ENCODE data around the gene NACC2. TPM values are rescaled to one million over a fixed set of nuclear protein-coding genes. Genes with fewer than 3 reads are reported as not detected.
"Not testable (repeated sequence)": the region's sequence is repeated elsewhere in the genome, so short reads cannot be mapped to it uniquely, and the experiment has no call there.

Gene NACC2
- total RNA-seq, 4 donors from 2014 or later = 26.0 to 51.7 (median 43.5) TPM

- Histone ChIP-seq H3K4me3 (no peak overlapping the region), H3K27ac (no peak overlapping the region), H3K27me3 (no peaks in the 10 kb centered on the region), H3K36me3 (no peaks in the 10 kb centered on the region), H3K4me1 (peaks cover 26 to 35% of the 10 kb centered on the region in 2 donors), H3K9me3 (no peaks in the 10 kb centered on the region)
- intact Hi-C loops (cut with DNase I; ENCODE audit: low total_unique reads) (no loop called here), in situ Hi-C loops (cut with MboI; ENCODE audit: low sequenced_read_pairs in 4 of 4) (no loop called here)
- TF ChIP-seq POLR2A (IDR thresholded peaks at IDR 0.05) = no peak
- TF ChIP-seq, protein P1, sequence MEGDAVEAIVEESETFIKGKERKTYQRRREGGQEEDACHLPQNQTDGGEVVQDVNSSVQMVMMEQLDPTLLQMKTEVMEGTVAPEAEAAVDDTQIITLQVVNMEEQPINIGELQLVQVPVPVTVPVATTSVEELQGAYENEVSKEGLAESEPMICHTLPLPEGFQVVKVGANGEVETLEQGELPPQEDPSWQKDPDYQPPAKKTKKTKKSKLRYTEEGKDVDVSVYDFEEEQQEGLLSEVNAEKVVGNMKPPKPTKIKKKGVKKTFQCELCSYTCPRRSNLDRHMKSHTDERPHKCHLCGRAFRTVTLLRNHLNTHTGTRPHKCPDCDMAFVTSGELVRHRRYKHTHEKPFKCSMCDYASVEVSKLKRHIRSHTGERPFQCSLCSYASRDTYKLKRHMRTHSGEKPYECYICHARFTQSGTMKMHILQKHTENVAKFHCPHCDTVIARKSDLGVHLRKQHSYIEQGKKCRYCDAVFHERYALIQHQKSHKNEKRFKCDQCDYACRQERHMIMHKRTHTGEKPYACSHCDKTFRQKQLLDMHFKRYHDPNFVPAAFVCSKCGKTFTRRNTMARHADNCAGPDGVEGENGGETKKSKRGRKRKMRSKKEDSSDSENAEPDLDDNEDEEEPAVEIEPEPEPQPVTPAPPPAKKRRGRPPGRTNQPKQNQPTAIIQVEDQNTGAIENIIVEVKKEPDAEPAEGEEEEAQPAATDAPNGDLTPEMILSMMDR (IDR thresholded peaks at IDR 0.05 in 4 of 5, conservative IDR thresholded peaks at IDR 0.05 in 1 of 5) = no peak
- no peak for DNase-seq
- ATAC-seq = no peak
Measured at GRCh38 chr9:136103651-136104487, 8.8 kb upstream of the NACC2 start.

- H3K36me3 ChIP-seq; H3K27ac ChIP-seq; DNase-seq; intact Hi-C loops (cut with DNase I; ENCODE audit: low total_unique reads); H3K9me3 ChIP-seq; H3K4me3 ChIP-seq; H3K27me3 ChIP-seq; ATAC-seq; in situ Hi-C loops (cut with MboI; ENCODE audit: low sequenced_read_pairs in 4 of 4): not testable (repeated sequence)
- H3K4me1 ChIP-seq = peaks cover 23 to 29% of the 10 kb centered on the region in 2 donors
Measured at GRCh38 chr9:136101615-136102074, 6.6 kb upstream of the NACC2 start.

- Histone ChIP-seq H3K27ac (no peak overlapping the region), H3K4me1 (peaks cover 20 to 31% of the 10 kb centered on the region in 2 donors), H3K4me3 (no peak overlapping the region), H3K27me3 (no peaks in the 10 kb centered on the region), H3K36me3 (no peaks in the 10 kb centered on the region), H3K9me3 (no peaks in the 10 kb centered on the region)
- in situ Hi-C loops (cut with MboI; ENCODE audit: low sequenced_read_pairs in 4 of 4) = no loop called here
- intact Hi-C loops (cut with DNase I; ENCODE audit: low total_unique reads) = no loop called here
- TF ChIP-seq POLR2A (IDR thresholded peaks at IDR 0.05) = no peak
- TF ChIP-seq, protein P1 (IDR thresholded peaks at IDR 0.05 in 4 of 5, conservative IDR thresholded peaks at IDR 0.05 in 1 of 5) = no peak
- no peak for DNase-seq
- no peak for ATAC-seq
Measured at GRCh38 chr9:136100700-136101614, 5.9 kb upstream of the NACC2 start.

DNA sequence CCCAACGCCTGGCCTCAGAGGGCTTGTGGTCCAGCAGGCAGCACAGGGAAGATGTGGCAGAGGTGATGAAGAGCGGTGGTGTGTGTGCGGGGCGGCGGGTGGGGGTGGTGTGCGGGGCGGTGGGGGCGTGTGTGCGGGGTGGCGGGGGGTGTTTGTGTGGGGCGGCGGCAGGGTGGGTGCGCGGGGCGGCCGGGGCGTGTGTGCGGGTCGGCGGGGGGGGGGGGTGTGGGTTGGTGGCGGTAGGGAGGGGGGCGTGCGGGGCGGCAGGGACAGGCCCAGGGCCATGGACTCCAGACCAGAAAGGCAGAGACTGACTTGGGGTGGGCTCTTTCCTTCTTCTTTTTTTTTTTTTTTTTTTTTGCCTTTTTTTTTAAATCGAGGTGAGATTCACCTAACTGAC, 4.5 kb upstream of the NACC2 start:
- H3K4me3 ChIP-seq = no peak overlapping the region
- peaks cover 7 to 20% of the 10 kb centered on the region in 2 donors for H3K4me1 ChIP-seq
- intact Hi-C loops (cut with DNase I; ENCODE audit: low total_unique reads) = no loop called here
- no peak overlapping the region for H3K27ac ChIP-seq
- no peak for DNase-seq
- H3K9me3 ChIP-seq = no peaks in the 10 kb centered on the region
- TF ChIP-seq POLR2A (IDR thresholded peaks at IDR 0.05) = no peak
- TF ChIP-seq, protein P1 (IDR thresholded peaks at IDR 0.05 in 4 of 5, conservative IDR thresholded peaks at IDR 0.05 in 1 of 5) = no peak
- ATAC-seq = no peak
- H3K27me3 ChIP-seq = no peaks in the 10 kb centered on the region
- in situ Hi-C loops (cut with MboI; ENCODE audit: low sequenced_read_pairs in 4 of 4) = loop anchor here in 1 of 4 donors (10.0 kb wide), 1 partner anchor 135 kb away; the partner anchor contains the start of gene UBAC1
- no peaks in the 10 kb centered on the region for H3K36me3 ChIP-seq

DNA sequence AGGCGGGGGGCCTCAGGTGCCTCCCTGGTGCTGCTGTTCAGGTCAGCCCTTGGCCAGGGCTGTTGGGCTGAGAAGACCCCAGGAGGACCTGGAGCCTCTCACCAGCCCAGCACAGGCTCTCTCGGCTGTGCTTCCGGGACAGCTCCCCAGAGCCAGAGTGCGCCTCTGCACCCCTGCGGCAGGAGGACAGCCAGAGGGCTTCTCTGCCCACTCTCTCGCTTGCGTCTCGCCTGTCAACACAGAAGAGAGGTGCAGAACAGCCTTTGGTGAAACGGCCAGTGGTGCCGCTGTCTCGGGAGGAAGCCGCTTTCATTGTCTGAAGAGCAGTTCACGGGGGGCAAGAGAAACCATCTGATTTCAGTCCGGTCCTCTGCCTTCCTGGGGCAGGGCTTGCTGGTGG, 3.8 kb upstream of the NACC2 start:
- DNase-seq (no peak), ATAC-seq (no peak)
- intact Hi-C loops (cut with DNase I; ENCODE audit: low total_unique reads) (no loop called here), in situ Hi-C loops (cut with MboI; ENCODE audit: low sequenced_read_pairs in 4 of 4) (loop anchor here in 1 of 4 donors (10.0 kb wide), 1 partner anchor 134 kb away; the partner anchor contains the start of gene UBAC1)
- Histone ChIP-seq H3K4me3 (no peak overlapping the region), H3K36me3 (no peaks in the 10 kb centered on the region), H3K27ac (no peak overlapping the region), H3K9me3 (no peaks in the 10 kb centered on the region), H3K4me1 (peaks cover 5 to 15% of the 10 kb centered on the region in 2 donors), H3K27me3 (no peaks in the 10 kb centered on the region)
- no peak for TF ChIP-seq POLR2A (IDR thresholded peaks at IDR 0.05)
- TF ChIP-seq, protein P1 (IDR thresholded peaks at IDR 0.05 in 4 of 5, conservative IDR thresholded peaks at IDR 0.05 in 1 of 5) = no peak

Data from gastrocnemius medialis (tissue), 4 donors.